DOHH2 (cell line): ENCODE results near the gene CHP2.

Source experiments
- CTCF ChIP-seq: fragments of 200-600 bp; sonication (generic); IDR thresholded peaks from one replicate; pipeline ENCODE4 v1.5.1; 2014; ENCODE audit warnings: antibody characterized with exemption, mild to moderate bottlenecking, low read depth, low read length; ENCODE audit not compliant: poor library complexity, severe bottlenecking
- EZH2phosphoT487 ChIP-seq: fragments of 200-600 bp; sonication (generic); IDR thresholded peaks from 2 replicates; pipeline ENCODE4 v1.6.1; 2017; ENCODE audit warnings: borderline replicate concordance, mild to moderate bottlenecking, antibody characterized with exemption, low read length, moderate library complexity, mixed read lengths

GRCh38 chr16:23781176-23781575 lies 26.4 kb downstream of the CHP2 start:
- TF ChIP-seq CTCF (no peak), EZH2phosphoT487 (no peak)
